ENCODE results near the gene RBM26.

Gene RBM26

GRCh38 chr13:79447741-79448140 is 41.7 kb upstream of the RBM26 start:
- H3K4me3 ChIP-seq (ENCODE audit: low read depth, low read length) = no peak overlapping the region

DNA sequence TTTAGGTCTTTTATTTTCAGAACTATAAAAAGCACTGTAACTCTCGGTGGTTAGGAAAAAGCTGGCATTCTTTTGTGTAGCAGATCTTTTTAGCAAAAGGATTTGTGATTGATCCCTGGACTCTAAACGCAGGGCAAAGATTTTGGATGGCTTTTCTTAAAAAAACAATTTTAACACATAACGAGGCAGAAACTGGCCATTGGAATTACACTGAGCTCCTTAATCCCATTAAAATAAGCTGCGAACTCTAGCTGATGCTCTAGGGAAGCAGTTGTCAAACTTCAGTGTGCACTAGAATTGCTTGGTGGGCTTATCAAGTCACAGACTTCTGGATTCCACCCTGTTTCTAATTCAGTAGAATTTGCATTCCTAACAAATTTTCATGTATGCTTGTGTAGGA is 41.1 kb upstream of the RBM26 start:
- TF ChIP-seq, protein P1, sequence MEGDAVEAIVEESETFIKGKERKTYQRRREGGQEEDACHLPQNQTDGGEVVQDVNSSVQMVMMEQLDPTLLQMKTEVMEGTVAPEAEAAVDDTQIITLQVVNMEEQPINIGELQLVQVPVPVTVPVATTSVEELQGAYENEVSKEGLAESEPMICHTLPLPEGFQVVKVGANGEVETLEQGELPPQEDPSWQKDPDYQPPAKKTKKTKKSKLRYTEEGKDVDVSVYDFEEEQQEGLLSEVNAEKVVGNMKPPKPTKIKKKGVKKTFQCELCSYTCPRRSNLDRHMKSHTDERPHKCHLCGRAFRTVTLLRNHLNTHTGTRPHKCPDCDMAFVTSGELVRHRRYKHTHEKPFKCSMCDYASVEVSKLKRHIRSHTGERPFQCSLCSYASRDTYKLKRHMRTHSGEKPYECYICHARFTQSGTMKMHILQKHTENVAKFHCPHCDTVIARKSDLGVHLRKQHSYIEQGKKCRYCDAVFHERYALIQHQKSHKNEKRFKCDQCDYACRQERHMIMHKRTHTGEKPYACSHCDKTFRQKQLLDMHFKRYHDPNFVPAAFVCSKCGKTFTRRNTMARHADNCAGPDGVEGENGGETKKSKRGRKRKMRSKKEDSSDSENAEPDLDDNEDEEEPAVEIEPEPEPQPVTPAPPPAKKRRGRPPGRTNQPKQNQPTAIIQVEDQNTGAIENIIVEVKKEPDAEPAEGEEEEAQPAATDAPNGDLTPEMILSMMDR (IDR thresholded peaks at IDR 0.05; ENCODE audit: control insufficient read depth, extremely low read depth, insufficient read depth) = no peak
- H3K4me3 ChIP-seq (ENCODE audit: low read depth, low read length) = no peak overlapping the region
- DNase-seq (ENCODE audit: low read depth) = no peak

More at GRCh38 chr13:79447741-79448140, 41.7 kb upstream of the RBM26 start:
- TF ChIP-seq, protein P1 (IDR thresholded peaks at IDR 0.05; ENCODE audit: control insufficient read depth, extremely low read depth, insufficient read depth) = no peak
- DNase-seq (ENCODE audit: low read depth) = no peak

DNA sequence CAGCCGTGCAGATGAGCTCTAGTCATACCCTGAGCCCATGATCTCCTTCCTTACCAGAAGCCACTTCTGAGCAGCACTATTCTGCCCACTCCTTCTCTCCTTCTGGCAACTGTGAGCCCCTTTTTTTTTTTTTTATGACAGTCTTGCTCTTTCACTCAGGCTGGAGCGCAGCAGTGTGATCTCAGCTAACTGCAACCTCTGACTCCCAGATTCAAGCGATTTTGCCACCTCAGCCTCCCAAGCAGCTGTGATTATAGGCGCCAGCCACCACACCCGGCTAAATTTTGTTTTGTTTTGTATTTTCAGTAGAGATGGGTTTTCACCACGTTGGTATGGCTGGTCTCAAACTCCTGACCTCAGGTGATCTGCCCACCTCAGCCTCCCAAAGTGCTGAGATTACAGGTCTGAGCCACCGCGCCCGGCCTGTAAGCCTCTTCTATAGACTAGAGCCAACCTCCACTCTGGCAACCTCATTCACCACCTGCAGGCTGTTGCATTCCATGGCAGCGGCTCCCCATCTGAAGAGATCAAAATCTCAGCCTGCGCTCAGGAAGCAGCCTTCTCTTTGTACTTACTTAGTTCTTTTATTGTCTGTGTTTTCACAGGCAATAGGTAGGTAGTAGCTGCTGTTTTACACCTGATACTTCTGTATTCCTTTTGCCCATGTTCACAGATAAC is 40.1 kb upstream of the RBM26 start:
- DNase-seq (ENCODE audit: low read depth) = no peak
- TF ChIP-seq, protein P1 (IDR thresholded peaks at IDR 0.05; ENCODE audit: control insufficient read depth, extremely low read depth, insufficient read depth) = no peak
- H3K4me3 ChIP-seq (ENCODE audit: low read depth, low read length) = no peak overlapping the region

DNA sequence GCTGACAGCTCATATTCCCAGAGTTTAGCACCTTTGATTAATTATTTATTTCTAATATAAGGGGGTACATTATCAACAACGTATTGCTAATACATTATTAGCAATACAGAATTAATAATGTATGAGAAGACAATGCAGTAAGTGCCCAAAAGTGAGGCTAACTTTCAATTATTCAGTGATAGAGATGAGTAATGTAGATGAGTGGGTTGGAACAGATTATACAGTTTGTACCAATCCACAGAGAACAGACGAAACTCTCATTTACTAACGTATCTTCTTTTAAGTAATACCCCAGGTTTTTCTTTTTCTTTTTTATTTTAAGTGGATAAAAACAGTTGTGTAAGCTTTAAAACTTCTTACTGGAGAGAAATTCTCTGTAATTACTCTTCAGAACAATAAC is 36.7 kb upstream of the RBM26 start:
- H3K4me3 ChIP-seq (ENCODE audit: low read depth, low read length) = no peak overlapping the region
- TF ChIP-seq, protein P1 (IDR thresholded peaks at IDR 0.05; ENCODE audit: control insufficient read depth, extremely low read depth, insufficient read depth) = no peak
- DNase-seq (ENCODE audit: low read depth) = no peak

DNA sequence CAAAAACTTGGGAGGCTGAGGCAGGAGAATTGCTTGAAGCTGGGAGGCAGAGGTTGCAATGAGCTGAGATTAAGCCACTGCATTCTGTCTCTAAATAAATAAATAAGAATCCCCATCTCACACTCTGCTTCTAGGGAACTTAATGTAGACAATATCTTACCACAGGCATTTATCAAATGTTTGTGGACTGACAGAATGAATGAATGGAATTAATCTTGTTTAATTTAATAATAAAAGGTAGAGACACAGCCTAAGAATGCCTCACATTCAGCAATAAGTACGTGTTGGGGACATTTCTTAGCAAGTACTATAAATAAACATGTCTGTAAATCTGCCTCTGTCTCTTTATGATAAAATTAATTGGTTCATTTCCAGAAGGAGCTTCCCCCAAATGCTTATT is 36.2 kb upstream of the RBM26 start:
- no peak for DNase-seq (ENCODE audit: low read depth)
- H3K4me3 ChIP-seq (ENCODE audit: low read depth, low read length) = no peak overlapping the region

GRCh38 chr13:79440958-79441528 is 35.0 kb upstream of the RBM26 start:
- DNase-seq (ENCODE audit: low read depth) = no peak
- TF ChIP-seq, protein P1 (IDR thresholded peaks at IDR 0.05; ENCODE audit: control insufficient read depth, extremely low read depth, insufficient read depth) = no peak
- H3K4me3 ChIP-seq (ENCODE audit: low read depth, low read length) = no peak overlapping the region

More for the DNA sequence above, 36.2 kb upstream of the RBM26 start:
- TF ChIP-seq, protein P1 (IDR thresholded peaks at IDR 0.05; ENCODE audit: control insufficient read depth, extremely low read depth, insufficient read depth) = no peak

GRCh38 chr13:79439275-79439674 is 33.2 kb upstream of the RBM26 start:
- TF ChIP-seq, protein P1 (IDR thresholded peaks at IDR 0.05; ENCODE audit: control insufficient read depth, extremely low read depth, insufficient read depth) = no peak
- no peak overlapping the region for H3K4me3 ChIP-seq (ENCODE audit: low read depth, low read length)
- no peak for DNase-seq (ENCODE audit: low read depth)

Data from LNCaP clone FGC (cell line).